Suprapubic skin (tissue), 4 donors: ENCODE data around the gene MRM2. TPM values are rescaled to one million over a fixed set of nuclear protein-coding genes. Genes with fewer than 3 reads are reported as not detected.

ENCODE experiments used
- DNase-seq, 2 donors: peaks; one replicate each; pipeline ENCODE4 v3.0.0-alpha.2; 2019; ENCODE audit warnings: low spot score in 2 of 2
- H3K27ac ChIP-seq: fragments of 200-600 bp; sonication (generic); one replicate; pipeline ENCODE4 v1.5.1; 2019
- H3K27me3 ChIP-seq: fragments of 200-600 bp; sonication (generic); one replicate; pipeline ENCODE4 v1.5.1; 2019
- H3K36me3 ChIP-seq: fragments of 200-600 bp; sonication (generic); one replicate; pipeline ENCODE4 v1.5.1; 2019
- H3K4me1 ChIP-seq: fragments of 200-600 bp; sonication (generic); one replicate; pipeline ENCODE4 v1.5.1; 2019
- H3K4me3 ChIP-seq: fragments of 200-600 bp; sonication (generic); one replicate; pipeline ENCODE4 v1.5.1; 2019; ENCODE audit warnings: mild to moderate bottlenecking
- H3K9me3 ChIP-seq: fragments of 200-600 bp; sonication (generic); one replicate; pipeline ENCODE4 v1.5.1; 2019
- EP300 ChIP-seq: sonication (generic); formaldehyde crosslinking; IDR thresholded peaks from one replicate; pipeline ENCODE4 v1.6.1; 2017; ENCODE audit warnings: antibody characterized with exemption
- POLR2A ChIP-seq, 2 donors: fragments of 450-650 bp; IDR thresholded peaks; one replicate each; pipeline ENCODE4 v1.6.1; 2017; ENCODE audit warnings: antibody characterized with exemption in 2 of 2, mild to moderate bottlenecking in 2 of 2, moderate library complexity in 2 of 2
- POLR2AphosphoS5 ChIP-seq, 3 donors: sonication (generic); formaldehyde crosslinking; IDR thresholded peaks; one replicate each; pipeline ENCODE4 v1.6.1; 2017; ENCODE audit warnings: antibody characterized with exemption in 3 of 3
- WGBS: methylation state at CpG from one replicate; pipeline ENCODE4 v1.1.5; 2018; 5-methylcytosine and 5-hydroxymethylcytosine counted together
- total RNA-seq, 4 donors: library from RNA; depleted of rRNA; stranded (reverse); fragments of >200 nt; gene quantifications; one replicate each; pipeline ENCODE4 v1.1.0, GENCODE V29; 2016
- TF ChIP-seq, protein P1 (sequence below), 2 donors: fragments of 200-600 bp in 1 of 2; fragments of 450-650 bp in 1 of 2; sonication (generic) in 1 of 2; IDR thresholded peaks; one replicate each; pipeline ENCODE4 v1.5.1; 2016 to 2019; ENCODE audit warnings: antibody characterized with exemption in 2 of 2, mild to moderate bottlenecking in 1 of 2, moderate library complexity in 1 of 2

Gene MRM2
- total RNA-seq, 4 donors from 2014 or later, result 11.3 to 41.8 (median 19.8) TPM

DNA sequence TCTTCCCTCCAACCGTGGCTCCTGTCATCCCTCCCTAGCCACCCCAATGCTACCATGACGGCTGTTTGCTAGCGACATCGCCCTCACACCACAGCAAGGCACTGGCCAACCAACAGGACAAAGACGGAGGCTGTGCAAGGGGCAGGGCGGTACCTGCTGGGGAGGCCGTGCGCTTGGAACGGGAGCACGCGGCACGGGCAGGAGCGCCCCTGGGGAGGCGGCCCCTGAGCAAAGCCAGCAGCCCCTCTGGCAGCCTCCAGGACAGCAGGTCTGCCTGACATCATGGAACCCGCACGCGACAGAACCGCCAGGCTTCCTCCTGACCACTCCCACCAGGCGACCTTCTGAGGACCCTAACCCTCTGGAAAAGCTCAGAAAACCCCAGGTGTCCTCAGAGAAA, 22.0 kb downstream of the MRM2 start:
- H3K4me3 ChIP-seq, result no peak overlapping the region
- peaks cover 81% of the 10 kb centered on the region for H3K36me3 ChIP-seq
- 96% methylated on average over 10 of the region's 19 CpGs for WGBS
- TF ChIP-seq, protein P1, sequence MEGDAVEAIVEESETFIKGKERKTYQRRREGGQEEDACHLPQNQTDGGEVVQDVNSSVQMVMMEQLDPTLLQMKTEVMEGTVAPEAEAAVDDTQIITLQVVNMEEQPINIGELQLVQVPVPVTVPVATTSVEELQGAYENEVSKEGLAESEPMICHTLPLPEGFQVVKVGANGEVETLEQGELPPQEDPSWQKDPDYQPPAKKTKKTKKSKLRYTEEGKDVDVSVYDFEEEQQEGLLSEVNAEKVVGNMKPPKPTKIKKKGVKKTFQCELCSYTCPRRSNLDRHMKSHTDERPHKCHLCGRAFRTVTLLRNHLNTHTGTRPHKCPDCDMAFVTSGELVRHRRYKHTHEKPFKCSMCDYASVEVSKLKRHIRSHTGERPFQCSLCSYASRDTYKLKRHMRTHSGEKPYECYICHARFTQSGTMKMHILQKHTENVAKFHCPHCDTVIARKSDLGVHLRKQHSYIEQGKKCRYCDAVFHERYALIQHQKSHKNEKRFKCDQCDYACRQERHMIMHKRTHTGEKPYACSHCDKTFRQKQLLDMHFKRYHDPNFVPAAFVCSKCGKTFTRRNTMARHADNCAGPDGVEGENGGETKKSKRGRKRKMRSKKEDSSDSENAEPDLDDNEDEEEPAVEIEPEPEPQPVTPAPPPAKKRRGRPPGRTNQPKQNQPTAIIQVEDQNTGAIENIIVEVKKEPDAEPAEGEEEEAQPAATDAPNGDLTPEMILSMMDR (IDR thresholded peaks at IDR 0.05), result no peak
- no peak for TF ChIP-seq POLR2AphosphoS5 (IDR thresholded peaks at IDR 0.05)
- no peak for TF ChIP-seq POLR2A (IDR thresholded peaks at IDR 0.05)
- H3K27ac ChIP-seq, result no peak overlapping the region
- no peak for DNase-seq
- H3K4me1 ChIP-seq, result peaks cover 10% of the 10 kb centered on the region
- no peaks in the 10 kb centered on the region for H3K9me3 ChIP-seq
- H3K27me3 ChIP-seq, result no peaks in the 10 kb centered on the region

DNA sequence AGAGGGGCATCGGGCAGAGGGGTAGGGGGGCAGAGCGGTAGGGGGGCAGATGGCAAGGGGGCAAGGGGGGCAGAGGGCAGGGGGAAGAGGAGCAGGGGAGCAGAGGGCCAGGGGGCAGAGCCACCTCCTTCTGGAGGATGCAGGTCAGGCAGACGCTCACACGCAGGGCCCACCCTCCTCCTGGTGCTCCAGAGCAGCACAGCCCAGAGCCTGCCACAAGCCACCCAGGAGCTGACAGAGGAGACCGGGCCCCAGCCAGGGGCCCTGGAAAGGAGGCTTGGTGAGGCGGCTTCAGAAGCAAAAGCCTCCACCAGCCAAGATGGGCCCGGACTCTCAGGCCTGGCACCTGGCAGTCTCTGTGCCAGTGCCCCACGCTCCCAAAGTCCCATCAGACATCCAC, 22.4 kb downstream of the MRM2 start:
- peaks cover 85% of the 10 kb centered on the region for H3K36me3 ChIP-seq
- H3K27ac ChIP-seq, result no peak overlapping the region
- TF ChIP-seq, protein P1 (IDR thresholded peaks at IDR 0.05), result no peak
- no peak for TF ChIP-seq POLR2A (IDR thresholded peaks at IDR 0.05)
- no peak for TF ChIP-seq EP300
- no peak for TF ChIP-seq POLR2AphosphoS5 (IDR thresholded peaks at IDR 0.05)
- 87% methylated on average over 4 of the region's 8 CpGs for WGBS
- DNase-seq, result no peak
- no peak overlapping the region for H3K4me3 ChIP-seq
- H3K9me3 ChIP-seq, result no peaks in the 10 kb centered on the region
- H3K27me3 ChIP-seq, result no peaks in the 10 kb centered on the region
- peaks cover 8% of the 10 kb centered on the region for H3K4me1 ChIP-seq

DNA sequence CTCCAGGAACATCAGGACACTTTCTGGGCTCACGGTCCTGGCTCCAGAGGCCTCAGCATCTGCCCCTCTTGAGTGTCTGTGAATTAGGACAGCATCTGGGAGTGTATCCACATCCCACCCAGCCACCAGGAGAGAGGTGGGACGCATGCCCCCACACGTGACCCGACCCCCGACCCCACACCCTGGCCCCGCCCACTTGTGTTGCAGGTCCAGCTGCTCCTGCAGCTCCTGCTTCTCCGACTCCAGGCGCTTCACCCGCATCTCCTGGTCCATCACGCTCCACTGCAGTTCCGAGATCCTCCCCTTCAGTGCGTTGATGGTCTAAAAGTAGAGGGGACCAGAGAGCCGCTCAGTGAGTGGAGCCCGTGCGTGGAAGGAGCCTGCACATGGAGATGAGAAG, 22.9 kb downstream of the MRM2 start:
- peaks cover 4% of the 10 kb centered on the region for H3K4me1 ChIP-seq
- peaks cover 90% of the 10 kb centered on the region for H3K36me3 ChIP-seq
- TF ChIP-seq POLR2A (IDR thresholded peaks at IDR 0.05), result no peak
- TF ChIP-seq POLR2AphosphoS5 (IDR thresholded peaks at IDR 0.05), result no peak
- TF ChIP-seq, protein P1 (IDR thresholded peaks at IDR 0.05), result no peak
- no peak for TF ChIP-seq EP300

DNA sequence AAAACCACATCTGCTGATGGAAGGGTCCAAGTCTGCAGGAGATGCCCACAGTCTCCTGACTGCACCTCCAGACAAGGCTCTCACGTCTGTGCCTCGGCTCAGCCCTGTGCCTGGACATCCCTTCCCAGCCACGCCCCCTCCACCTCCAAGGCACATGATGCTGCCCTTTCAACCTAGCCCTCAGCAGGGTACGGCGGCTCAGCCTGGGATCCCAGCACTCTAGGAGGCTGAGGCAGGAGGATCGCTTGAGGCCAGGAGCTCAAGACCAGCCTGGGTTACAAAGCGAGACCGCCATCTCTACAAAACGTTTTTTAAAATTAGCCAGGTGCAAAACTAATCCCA, 23.6 kb downstream of the MRM2 start:
- WGBS, result 90% methylated on average over 9 of the region's 9 CpGs
- Histone ChIP-seq H3K27ac (no peak overlapping the region), H3K4me1 (no peaks in the 10 kb centered on the region), H3K36me3 (peaks cover 95% of the 10 kb centered on the region), H3K4me3 (no peak overlapping the region), H3K27me3 (no peaks in the 10 kb centered on the region), H3K9me3 (no peaks in the 10 kb centered on the region)
- DNase-seq, result no peak
- no peak for TF ChIP-seq EP300
- TF ChIP-seq POLR2A (IDR thresholded peaks at IDR 0.05), result no peak
- no peak for TF ChIP-seq POLR2AphosphoS5 (IDR thresholded peaks at IDR 0.05)
- TF ChIP-seq, protein P1 (IDR thresholded peaks at IDR 0.05), result no peak

More for the DNA sequence above, 22.9 kb downstream of the MRM2 start:
- no peak for DNase-seq
- Histone ChIP-seq H3K27ac (no peak overlapping the region), H3K9me3 (no peaks in the 10 kb centered on the region), H3K27me3 (no peaks in the 10 kb centered on the region), H3K4me3 (no peak overlapping the region)
- WGBS, result 82% methylated on average over 15 of the region's 15 CpGs

DNA sequence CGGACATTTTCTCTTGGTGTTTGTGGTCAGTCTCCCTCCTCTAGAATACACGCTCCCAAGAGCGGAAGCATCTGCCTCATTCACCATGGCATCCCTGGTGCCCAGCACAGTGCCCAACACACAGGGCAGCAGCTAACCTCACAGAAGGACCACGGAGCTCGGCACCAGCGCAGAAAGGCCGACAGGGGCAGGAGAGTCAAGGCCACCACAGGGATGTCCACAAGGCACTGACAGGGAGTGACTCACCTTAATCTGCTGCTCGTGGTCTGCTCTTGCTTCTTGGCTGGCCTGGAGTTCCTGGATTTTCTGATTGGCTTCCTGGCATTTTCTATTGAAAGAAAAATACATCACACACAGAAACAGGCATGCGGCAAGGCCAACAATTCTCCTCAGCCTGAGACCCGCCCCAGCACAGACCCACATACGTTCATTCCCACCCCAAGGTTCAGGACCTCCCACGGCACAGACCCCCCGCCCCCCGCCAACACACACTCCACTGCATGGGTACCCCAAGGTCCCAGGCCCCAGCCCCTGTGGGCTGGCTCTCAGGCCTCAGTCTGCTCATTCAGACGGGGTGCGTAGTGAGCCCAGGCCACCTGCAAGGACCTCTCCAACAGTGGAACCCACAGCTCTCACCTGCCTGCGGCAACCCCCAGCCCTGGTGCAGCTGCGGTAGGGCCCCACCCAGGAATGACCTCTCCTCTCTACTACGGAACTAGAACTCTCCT, 24.1 kb downstream of the MRM2 start:
- DNase-seq, result no peak
- Histone ChIP-seq H3K4me1 (no peaks in the 10 kb centered on the region), H3K4me3 (no peak overlapping the region), H3K36me3 (peaks cover 96% of the 10 kb centered on the region), H3K27me3 (no peaks in the 10 kb centered on the region), H3K9me3 (no peaks in the 10 kb centered on the region), H3K27ac (no peak overlapping the region)
- WGBS, result 83% methylated on average over 15 of the region's 19 CpGs
- no peak for TF ChIP-seq POLR2AphosphoS5 (IDR thresholded peaks at IDR 0.05)
- no peak for TF ChIP-seq EP300

DNA sequence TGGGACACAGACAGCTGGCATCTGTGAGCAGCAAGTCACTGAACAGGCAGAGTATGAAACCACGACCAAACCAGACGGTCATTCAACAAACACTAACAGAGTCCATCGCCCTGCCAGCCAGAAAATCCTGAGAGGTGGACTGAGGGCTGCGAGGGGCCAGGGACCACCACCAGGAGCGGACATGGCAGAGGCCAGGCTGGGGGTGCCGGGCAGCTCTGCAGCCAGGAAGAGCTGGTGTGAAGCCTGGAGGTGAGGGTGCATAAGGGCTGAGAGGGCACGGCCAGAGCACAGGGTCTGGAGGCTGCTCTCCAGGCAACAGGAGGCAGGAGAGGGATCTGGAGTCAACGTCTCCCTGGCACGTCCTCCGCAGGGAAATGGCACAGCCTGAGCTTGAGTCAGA, 24.8 kb downstream of the MRM2 start:
- no peak overlapping the region for H3K4me3 ChIP-seq
- 93% methylated on average over 10 of the region's 10 CpGs for WGBS
- no peak overlapping the region for H3K27ac ChIP-seq
- no peaks in the 10 kb centered on the region for H3K4me1 ChIP-seq
- TF ChIP-seq POLR2A (IDR thresholded peaks at IDR 0.05) (no peak), EP300 (no peak), POLR2AphosphoS5 (IDR thresholded peaks at IDR 0.05) (no peak)
- TF ChIP-seq, protein P1 (IDR thresholded peaks at IDR 0.05), result no peak
- no peak for DNase-seq
- H3K27me3 ChIP-seq, result no peaks in the 10 kb centered on the region
- H3K9me3 ChIP-seq, result no peaks in the 10 kb centered on the region
- H3K36me3 ChIP-seq, result peaks cover 97% of the 10 kb centered on the region
